Karpas-422 (cell line): Measurements from ENCODE around the gene MMRN1. TPM values are rescaled to one million over a fixed set of nuclear protein-coding genes. Genes with fewer than 3 reads are reported as not detected.

Source experiments
- DNase-seq: peaks from one replicate; pipeline ENCODE4 v3.0.0-alpha.2; 2015
- H2AFZ ChIP-seq: fragments of 200-600 bp; sonication (generic); 2 replicates; pipeline ENCODE4 v1.6.1; 2014; ENCODE audit warnings: antibody characterized with exemption, low read length, mixed read lengths
- H3K27ac ChIP-seq: fragments of 200-600 bp; sonication (generic); 2 replicates; pipeline ENCODE4 v1.5.1; 2014; ENCODE audit warnings: mild to moderate bottlenecking, low read length, moderate library complexity
- H3K27me3 ChIP-seq: fragments of 200-600 bp; sonication (generic); 2 replicates; pipeline ENCODE4 v1.6.1; 2014; ENCODE audit warnings: low read length, mixed read lengths
- H3K36me3 ChIP-seq: fragments of 200-600 bp; sonication (generic); 2 replicates; pipeline ENCODE4 v1.6.1; 2014; ENCODE audit warnings: low read length, mixed read lengths; ENCODE audit not compliant: insufficient read depth
- H3K4me1 ChIP-seq: fragments of 200-600 bp; sonication (generic); 2 replicates; pipeline ENCODE4 v1.6.1; 2014; ENCODE audit warnings: mild to moderate bottlenecking, low read length, mixed read lengths
- H3K4me2 ChIP-seq: fragments of 200-600 bp; sonication (generic); 2 replicates; pipeline ENCODE4 v1.6.1; 2014; ENCODE audit warnings: low read length, low read depth, mild to moderate bottlenecking; ENCODE audit not compliant: poor library complexity, severe bottlenecking
- H3K4me3 ChIP-seq: fragments of 200-600 bp; sonication (generic); 2 replicates; pipeline ENCODE4 v1.5.1; 2014; ENCODE audit warnings: mild to moderate bottlenecking, antibody characterized with exemption, low read length, mixed read lengths
- H3K79me2 ChIP-seq: fragments of 200-600 bp; sonication (generic); 2 replicates; pipeline ENCODE4 v1.6.1; 2014; ENCODE audit warnings: mild to moderate bottlenecking, low read length, mixed read lengths
- H3K9ac ChIP-seq: fragments of 200-600 bp; sonication (generic); 2 replicates; pipeline ENCODE4 v1.6.0; 2014; ENCODE audit warnings: low read length
- H3K9me2 ChIP-seq: fragments of 200-600 bp; sonication (generic), shearing (Covaris generic); replicated peaks from 2 replicates; pipeline ENCODE4 v1.6.0; 2014; ENCODE audit warnings: mild to moderate bottlenecking, low read length, moderate library complexity; ENCODE audit not compliant: insufficient read depth
- H3K9me3 ChIP-seq: fragments of 300-700, 200-600 bp; sonication (generic); 2 replicates; pipeline ENCODE4 v1.6.1; 2014; ENCODE audit warnings: low read length, mixed read lengths
- H4K20me1 ChIP-seq: fragments of 200-600 bp; sonication (generic); 2 replicates; pipeline ENCODE4 v1.6.1; 2014; ENCODE audit warnings: mild to moderate bottlenecking, antibody characterized with exemption, low read length, low read depth; ENCODE audit not compliant: insufficient read depth
- total RNA-seq: library from RNA; depleted of rRNA; stranded (reverse); fragments of >200 nt; shearing (Covaris generic); gene quantifications from 2 replicates; pipeline ENCODE4 v1.2.3, GENCODE V29; 2014; ENCODE audit warnings: low replicate concordance; rRNA removed

The MMRN1 gene
- total RNA-seq = not detected in 2 replicates

- H3K9ac ChIP-seq = no peak within 1 kb of the TSS
- no peaks in the 10 kb centered on the region for H4K20me1 ChIP-seq
- no peak within 1 kb of the TSS for H3K4me3 ChIP-seq
- no peaks in the 10 kb centered on the region for H3K9me3 ChIP-seq
- no peak for DNase-seq
- H2AFZ ChIP-seq = no peak within 1 kb of the TSS
- H3K9me2 ChIP-seq = no peaks in the 10 kb centered on the region
- H3K4me2 ChIP-seq = no peak within 1 kb of the TSS
- H3K27me3 ChIP-seq = no peaks in the 10 kb centered on the region
- H3K79me2 ChIP-seq = no peaks in the 10 kb centered on the region
- H3K27ac ChIP-seq = no peak within 1 kb of the TSS
- no peaks in the 10 kb centered on the region for H3K36me3 ChIP-seq
- no peaks in the 10 kb centered on the region for H3K4me1 ChIP-seq
Observed at GRCh38 chr4:89894649-89895550, at the start of gene MMRN1. TSS of gene MMRN1 (plus strand) at chr4:89894854. CDS start at chr4:89894972, 118 bp downstream.

DNA sequence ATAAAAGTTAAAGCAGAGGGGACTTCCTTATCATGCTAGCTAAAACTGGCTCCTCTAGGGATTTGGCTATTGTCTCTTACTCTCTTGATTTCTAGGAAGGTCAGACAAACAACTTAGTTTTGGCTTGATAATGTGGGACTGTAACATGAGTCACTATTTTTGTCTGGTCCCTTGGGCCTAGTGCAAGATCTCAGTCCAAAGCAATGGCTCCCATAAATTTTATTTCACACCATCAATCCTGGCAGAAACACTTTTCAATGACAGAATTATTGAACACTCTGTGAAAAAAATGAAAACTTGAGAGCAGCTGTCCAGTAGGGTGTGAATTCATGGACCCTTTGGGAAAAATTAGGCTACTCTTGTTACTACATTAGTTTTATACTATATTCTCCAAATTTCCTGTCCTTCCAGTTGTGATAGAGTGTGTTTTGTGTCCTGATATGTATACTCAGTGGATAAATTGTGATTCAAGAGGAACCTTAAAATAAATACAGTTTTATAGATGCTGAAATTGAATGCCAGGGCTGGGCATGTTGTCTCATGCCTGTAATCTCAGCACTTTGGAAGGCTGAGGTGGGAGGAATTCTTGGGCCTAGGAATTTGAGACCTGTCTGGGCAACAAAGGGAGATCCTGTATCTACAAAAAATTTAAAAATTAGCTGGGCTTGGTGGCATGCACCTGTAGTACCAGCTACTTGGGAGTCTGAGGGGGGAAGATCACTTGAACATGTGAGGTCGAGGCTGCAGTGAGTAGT lies 46.9 kb upstream of the MMRN1 start:
- no peaks in the 10 kb centered on the region for H3K79me2 ChIP-seq
- H3K27me3 ChIP-seq = no peaks in the 10 kb centered on the region
- no peaks in the 10 kb centered on the region for H3K9me2 ChIP-seq
- no peak overlapping the region for H3K4me2 ChIP-seq
- no peak overlapping the region for H2AFZ ChIP-seq
- H3K9me3 ChIP-seq = no peaks in the 10 kb centered on the region
- no peak overlapping the region for H3K4me3 ChIP-seq
- DNase-seq = no peak
- H3K36me3 ChIP-seq = no peaks in the 10 kb centered on the region; the same call in 1 of the 2 replicates
- H3K9ac ChIP-seq = no peak overlapping the region
- H4K20me1 ChIP-seq = no peaks in the 10 kb centered on the region
- no peak overlapping the region for H3K27ac ChIP-seq
- no peaks in the 10 kb centered on the region for H3K4me1 ChIP-seq

DNA sequence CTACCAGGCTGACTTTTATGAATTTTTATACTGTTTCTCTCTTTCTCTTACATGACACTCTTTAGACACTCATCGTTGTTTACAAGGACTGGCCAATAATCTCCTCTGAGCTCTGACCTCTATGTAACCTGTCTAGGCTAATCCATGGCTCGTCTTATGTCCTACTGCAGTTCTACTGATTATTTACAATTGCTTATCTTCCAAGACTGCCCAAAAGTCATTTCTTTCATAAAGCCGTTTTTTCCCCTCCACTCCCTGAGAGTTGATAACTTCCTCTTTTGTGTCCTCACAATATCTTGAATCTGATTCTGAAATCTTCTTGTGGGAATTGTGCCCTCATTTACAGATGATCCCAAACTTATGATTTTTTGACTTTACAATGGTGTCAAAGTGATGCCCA lies 39.4 kb upstream of the MMRN1 start:
- Histone ChIP-seq H3K36me3 (no peaks in the 10 kb centered on the region; the same call in 1 of the 2 replicates), H3K27me3 (no peaks in the 10 kb centered on the region)

DNA sequence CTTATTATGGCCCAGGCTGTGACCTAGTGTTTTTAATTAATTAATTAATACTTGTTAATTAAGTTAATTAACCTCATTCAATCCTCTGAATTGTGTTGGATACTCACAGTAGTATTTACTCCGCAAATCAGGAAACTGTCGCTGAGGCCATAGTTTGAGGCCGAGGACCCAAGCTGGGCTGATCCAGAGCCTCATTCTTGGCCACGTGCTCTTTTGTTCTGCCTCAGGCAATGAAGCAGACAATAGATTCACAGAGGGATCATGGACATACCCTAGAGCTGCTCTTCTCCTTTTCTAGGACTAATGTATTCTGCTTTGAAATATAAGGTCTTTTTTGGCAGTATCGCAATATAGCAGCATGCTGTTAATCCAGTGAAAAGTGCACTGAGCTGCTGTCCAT lies 33.7 kb upstream of the MMRN1 start:
- H3K4me3 ChIP-seq = no peak overlapping the region

More for the DNA sequence above, 39.4 kb upstream of the MMRN1 start:
- H3K27ac ChIP-seq = no peak overlapping the region
- H3K9me2 ChIP-seq = no peaks in the 10 kb centered on the region
- DNase-seq = no peak
- no peak overlapping the region for H3K9ac ChIP-seq
- no peak overlapping the region for H3K4me3 ChIP-seq
- no peak overlapping the region for H2AFZ ChIP-seq
- H3K9me3 ChIP-seq = no peaks in the 10 kb centered on the region
- H3K4me2 ChIP-seq = no peak overlapping the region
- H3K79me2 ChIP-seq = no peaks in the 10 kb centered on the region
- H4K20me1 ChIP-seq = no peaks in the 10 kb centered on the region
- no peaks in the 10 kb centered on the region for H3K4me1 ChIP-seq

GRCh38 chr4:89863533-89863932 lies 31.1 kb upstream of the MMRN1 start:
- no peak overlapping the region for H3K4me2 ChIP-seq
- H3K9me2 ChIP-seq = no peaks in the 10 kb centered on the region
- H3K9ac ChIP-seq = no peak overlapping the region
- no peaks in the 10 kb centered on the region for H3K9me3 ChIP-seq
- H3K4me1 ChIP-seq = no peaks in the 10 kb centered on the region
- H3K36me3 ChIP-seq = no peaks in the 10 kb centered on the region
- no peak overlapping the region for H3K27ac ChIP-seq
- DNase-seq = no peak
- no peaks in the 10 kb centered on the region for H3K27me3 ChIP-seq
- no peak overlapping the region for H3K4me3 ChIP-seq
- no peaks in the 10 kb centered on the region for H3K79me2 ChIP-seq
- H4K20me1 ChIP-seq = no peaks in the 10 kb centered on the region
- no peak overlapping the region for H2AFZ ChIP-seq

More for the DNA sequence above, 33.7 kb upstream of the MMRN1 start:
- H3K9me3 ChIP-seq = no peaks in the 10 kb centered on the region
- H3K27ac ChIP-seq = no peak overlapping the region
- no peak overlapping the region for H2AFZ ChIP-seq
- no peaks in the 10 kb centered on the region for H3K9me2 ChIP-seq
- no peaks in the 10 kb centered on the region for H3K79me2 ChIP-seq
- H3K9ac ChIP-seq = no peak overlapping the region
- H3K36me3 ChIP-seq = no peaks in the 10 kb centered on the region
- no peak overlapping the region for H3K4me2 ChIP-seq
- no peaks in the 10 kb centered on the region for H4K20me1 ChIP-seq
- no peaks in the 10 kb centered on the region for H3K27me3 ChIP-seq
- DNase-seq = no peak
- H3K4me1 ChIP-seq = no peaks in the 10 kb centered on the region

DNA sequence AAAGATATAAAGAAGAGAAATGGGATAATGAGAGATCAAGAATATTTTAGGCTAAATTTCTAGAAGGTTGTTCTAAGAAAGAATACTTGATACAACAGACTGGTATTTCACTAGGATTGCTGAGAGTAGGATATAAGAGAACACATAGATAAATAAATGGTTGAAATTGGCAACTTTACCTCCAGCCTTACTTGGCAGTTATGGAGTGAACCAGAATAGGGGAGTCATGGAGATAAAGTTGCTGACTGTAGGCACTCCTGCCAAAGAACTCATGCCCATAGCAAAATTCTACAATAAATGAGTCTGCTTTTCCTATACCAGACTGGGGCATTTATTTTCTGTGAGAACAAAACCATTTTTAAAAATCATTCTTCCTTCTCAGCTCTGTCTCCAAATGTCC lies 26.4 kb upstream of the MMRN1 start:
- Histone ChIP-seq H3K36me3 (no peaks in the 10 kb centered on the region), H3K9me2 (no peaks in the 10 kb centered on the region), H4K20me1 (no peaks in the 10 kb centered on the region), H3K4me3 (no peak overlapping the region), H3K9me3 (no peaks in the 10 kb centered on the region), H3K4me2 (no peak overlapping the region), H3K4me1 (no peaks in the 10 kb centered on the region), H3K27me3 (no peaks in the 10 kb centered on the region), H3K9ac (no peak overlapping the region), H2AFZ (no peak overlapping the region), H3K79me2 (no peaks in the 10 kb centered on the region), H3K27ac (no peak overlapping the region)
- DNase-seq = no peak

DNA sequence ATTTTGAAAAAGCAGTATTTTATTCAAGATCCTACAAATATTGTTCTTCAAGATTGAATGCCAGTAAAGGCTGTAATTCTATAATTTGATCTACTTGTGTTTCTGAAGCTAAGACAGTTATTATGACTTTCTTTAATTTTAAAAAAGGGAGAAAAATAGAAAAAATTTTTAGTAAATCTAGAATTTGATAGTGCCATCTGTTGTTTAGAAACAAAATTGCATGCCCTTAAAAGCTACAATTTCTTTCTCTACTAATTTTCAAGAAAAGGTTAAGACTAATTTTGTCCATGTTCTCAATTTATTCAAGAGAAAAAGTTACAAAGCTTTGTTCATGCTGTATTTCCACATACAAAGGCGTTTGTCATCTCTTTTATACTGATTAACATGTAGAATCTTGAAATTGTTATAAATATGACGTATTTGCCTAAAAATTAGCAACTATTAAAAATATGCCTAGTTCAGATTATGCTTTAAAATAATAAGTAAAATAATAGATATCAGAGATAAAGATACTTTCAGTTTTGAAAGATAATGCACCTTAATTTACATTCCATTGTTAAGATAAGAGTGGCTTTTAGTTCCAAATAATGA lies 25.6 kb upstream of the MMRN1 start:
- Histone ChIP-seq H3K4me3 (no peak overlapping the region), H3K36me3 (no peaks in the 10 kb centered on the region), H3K27me3 (no peaks in the 10 kb centered on the region), H4K20me1 (no peaks in the 10 kb centered on the region), H2AFZ (no peak overlapping the region), H3K9me3 (no peaks in the 10 kb centered on the region), H3K9ac (no peak overlapping the region), H3K79me2 (no peaks in the 10 kb centered on the region), H3K4me2 (no peak overlapping the region), H3K4me1 (no peaks in the 10 kb centered on the region), H3K27ac (no peak overlapping the region), H3K9me2 (no peaks in the 10 kb centered on the region)
- no peak for DNase-seq

DNA sequence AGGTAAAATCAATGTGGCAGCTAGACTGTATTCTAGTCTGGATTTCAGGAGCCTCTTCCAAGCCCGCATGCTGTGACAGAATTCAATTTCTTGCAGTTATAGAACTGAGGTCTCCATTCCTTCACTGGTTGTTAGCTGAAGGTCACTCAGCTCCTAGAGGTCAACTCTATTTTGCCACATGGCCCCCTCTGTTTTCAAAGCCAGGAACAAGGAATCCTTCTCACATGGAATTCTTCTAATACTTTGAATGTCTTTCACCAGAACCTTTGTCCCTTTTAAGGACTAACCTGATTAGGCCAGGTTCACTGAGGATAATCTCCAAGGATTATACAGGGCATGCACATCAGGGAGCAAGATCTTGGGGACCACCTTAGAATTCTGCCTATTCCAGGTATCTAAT lies 23.4 kb upstream of the MMRN1 start:
- Histone ChIP-seq H3K27me3 (no peaks in the 10 kb centered on the region), H3K36me3 (no peaks in the 10 kb centered on the region), H2AFZ (no peak overlapping the region), H3K4me2 (no peak overlapping the region), H3K9ac (no peak overlapping the region), H3K4me1 (no peaks in the 10 kb centered on the region), H4K20me1 (no peaks in the 10 kb centered on the region), H3K27ac (no peak overlapping the region), H3K9me2 (no peaks in the 10 kb centered on the region), H3K9me3 (no peaks in the 10 kb centered on the region), H3K79me2 (no peaks in the 10 kb centered on the region), H3K4me3 (no peak overlapping the region)
- DNase-seq = no peak
